ENCODE results near the gene LRRC61.

GRCh38 chr7:150323682-150324372, 672 bp downstream of the LRRC61 start:
- TF ChIP-seq SNAI2 (CRISPR knock-in tag; IDR thresholded peaks at IDR 0.05) (no peak), PATZ1 (CRISPR knock-in tag; IDR thresholded peaks at IDR 0.05; ENCODE audit: borderline replicate concordance) (no peak), ZFP3 (CRISPR knock-in tag; IDR thresholded peaks at IDR 0.05) (no peak), TCF4 (CRISPR knock-in tag; IDR thresholded peaks at IDR 0.05; ENCODE audit: borderline replicate concordance) (no peak), ARNTL (CRISPR knock-in tag; IDR thresholded peaks at IDR 0.05; ENCODE audit: borderline replicate concordance, low read depth) (no peak), ZFP30 (CRISPR knock-in tag; IDR thresholded peaks at IDR 0.05) (no peak), ZC3H10 (CRISPR knock-in tag; IDR thresholded peaks at IDR 0.05) (no peak), TOX (CRISPR knock-in tag; IDR thresholded peaks at IDR 0.05; ENCODE audit: borderline replicate concordance) (no peak), PPARA (CRISPR knock-in tag; IDR thresholded peaks at IDR 0.05; ENCODE audit: borderline replicate concordance) (no peak), ZNF565 (CRISPR knock-in tag; conservative IDR thresholded peaks at IDR 0.05; ENCODE audit: low read depth) (no peak), OSR1 (CRISPR knock-in tag; IDR thresholded peaks at IDR 0.05) (no peak), BACH2 (CRISPR knock-in tag; IDR thresholded peaks at IDR 0.05; ENCODE audit: borderline replicate concordance) (no peak)
- TF ChIP-seq, protein P1, sequence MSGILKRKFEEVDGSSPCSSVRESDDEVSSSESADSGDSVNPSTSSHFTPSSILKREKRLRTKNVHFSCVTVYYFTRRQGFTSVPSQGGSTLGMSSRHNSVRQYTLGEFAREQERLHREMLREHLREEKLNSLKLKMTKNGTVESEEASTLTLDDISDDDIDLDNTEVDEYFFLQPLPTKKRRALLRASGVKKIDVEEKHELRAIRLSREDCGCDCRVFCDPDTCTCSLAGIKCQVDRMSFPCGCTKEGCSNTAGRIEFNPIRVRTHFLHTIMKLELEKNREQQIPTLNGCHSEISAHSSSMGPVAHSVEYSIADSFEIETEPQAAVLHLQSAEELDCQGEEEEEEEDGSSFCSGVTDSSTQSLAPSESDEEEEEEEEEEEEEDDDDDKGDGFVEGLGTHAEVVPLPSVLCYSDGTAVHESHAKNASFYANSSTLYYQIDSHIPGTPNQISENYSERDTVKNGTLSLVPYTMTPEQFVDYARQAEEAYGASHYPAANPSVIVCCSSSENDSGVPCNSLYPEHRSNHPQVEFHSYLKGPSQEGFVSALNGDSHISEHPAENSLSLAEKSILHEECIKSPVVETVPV (CRISPR knock-in tag; IDR thresholded peaks at IDR 0.05) = no peak
